LNCAP (cell line): ENCODE measurements around the gene GCNA.

Experiments used
- TF ChIP-seq, protein P1 (sequence below): fragments of 450-650 bp; IDR thresholded peaks from 2 replicates; pipeline ENCODE4 v1.5.1; 2017; ENCODE audit warnings: mild to moderate bottlenecking

GCNA gene

DNA sequence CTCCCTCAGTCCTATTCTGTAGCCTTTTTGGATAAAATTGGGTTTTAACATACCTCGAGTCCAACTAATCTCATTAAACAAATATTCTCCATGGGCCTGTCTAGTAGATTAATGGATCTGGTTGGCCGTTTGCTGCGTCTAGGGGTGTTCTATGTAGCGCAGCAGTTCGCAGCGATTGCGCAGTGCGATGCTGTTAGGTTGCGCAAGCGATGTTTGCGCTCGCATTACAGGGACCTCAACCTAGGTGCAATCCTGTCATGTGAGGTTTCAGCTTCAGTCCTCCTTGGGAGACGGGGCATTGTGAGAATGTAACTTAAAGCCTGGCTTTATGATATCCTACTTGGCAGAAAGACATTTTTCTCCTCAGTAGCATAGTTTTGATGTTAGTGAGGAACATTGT is 31.4 kb upstream of the GCNA start:
- TF ChIP-seq, protein P1, sequence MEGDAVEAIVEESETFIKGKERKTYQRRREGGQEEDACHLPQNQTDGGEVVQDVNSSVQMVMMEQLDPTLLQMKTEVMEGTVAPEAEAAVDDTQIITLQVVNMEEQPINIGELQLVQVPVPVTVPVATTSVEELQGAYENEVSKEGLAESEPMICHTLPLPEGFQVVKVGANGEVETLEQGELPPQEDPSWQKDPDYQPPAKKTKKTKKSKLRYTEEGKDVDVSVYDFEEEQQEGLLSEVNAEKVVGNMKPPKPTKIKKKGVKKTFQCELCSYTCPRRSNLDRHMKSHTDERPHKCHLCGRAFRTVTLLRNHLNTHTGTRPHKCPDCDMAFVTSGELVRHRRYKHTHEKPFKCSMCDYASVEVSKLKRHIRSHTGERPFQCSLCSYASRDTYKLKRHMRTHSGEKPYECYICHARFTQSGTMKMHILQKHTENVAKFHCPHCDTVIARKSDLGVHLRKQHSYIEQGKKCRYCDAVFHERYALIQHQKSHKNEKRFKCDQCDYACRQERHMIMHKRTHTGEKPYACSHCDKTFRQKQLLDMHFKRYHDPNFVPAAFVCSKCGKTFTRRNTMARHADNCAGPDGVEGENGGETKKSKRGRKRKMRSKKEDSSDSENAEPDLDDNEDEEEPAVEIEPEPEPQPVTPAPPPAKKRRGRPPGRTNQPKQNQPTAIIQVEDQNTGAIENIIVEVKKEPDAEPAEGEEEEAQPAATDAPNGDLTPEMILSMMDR, result no peak

DNA sequence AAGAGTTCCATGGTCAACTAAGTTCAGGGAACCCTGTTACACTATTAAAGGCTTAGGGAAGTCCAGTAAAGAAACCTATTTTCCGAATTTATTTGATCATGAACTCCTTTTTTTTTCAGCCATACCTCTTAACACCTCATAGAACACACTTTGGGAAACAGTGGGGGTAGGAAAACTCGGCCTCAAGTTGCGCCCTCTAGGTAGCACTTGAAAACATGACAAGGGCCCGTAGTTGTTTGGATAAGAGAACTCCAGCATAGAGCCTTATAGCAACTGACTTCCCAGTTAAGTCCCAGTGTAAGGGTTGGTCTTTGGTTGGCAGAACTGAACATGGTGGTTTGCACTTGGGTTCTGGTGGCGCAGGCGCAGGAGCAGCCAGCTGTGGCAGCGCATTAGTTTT is 30.9 kb upstream of the GCNA start:
- TF ChIP-seq, protein P1, result no peak

DNA sequence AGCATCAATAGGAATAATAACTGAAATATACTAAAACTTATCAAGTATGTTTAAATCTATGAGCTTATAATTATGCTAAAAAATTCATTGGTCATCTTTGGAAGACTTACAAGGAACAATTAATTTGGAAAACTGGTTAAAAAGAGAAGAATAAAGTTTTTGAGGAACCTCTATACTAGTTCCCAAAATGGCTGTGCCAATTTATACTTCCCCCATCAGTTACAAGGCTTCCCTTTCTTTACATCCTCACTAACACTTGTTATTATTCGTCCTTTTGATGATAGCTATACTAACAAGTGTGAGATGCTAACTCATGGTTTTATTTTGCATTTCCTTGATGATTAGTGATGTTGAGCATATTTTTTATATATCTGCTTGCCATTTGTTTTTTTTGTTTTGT is 28.3 kb upstream of the GCNA start:
- TF ChIP-seq, protein P1, result no peak

DNA sequence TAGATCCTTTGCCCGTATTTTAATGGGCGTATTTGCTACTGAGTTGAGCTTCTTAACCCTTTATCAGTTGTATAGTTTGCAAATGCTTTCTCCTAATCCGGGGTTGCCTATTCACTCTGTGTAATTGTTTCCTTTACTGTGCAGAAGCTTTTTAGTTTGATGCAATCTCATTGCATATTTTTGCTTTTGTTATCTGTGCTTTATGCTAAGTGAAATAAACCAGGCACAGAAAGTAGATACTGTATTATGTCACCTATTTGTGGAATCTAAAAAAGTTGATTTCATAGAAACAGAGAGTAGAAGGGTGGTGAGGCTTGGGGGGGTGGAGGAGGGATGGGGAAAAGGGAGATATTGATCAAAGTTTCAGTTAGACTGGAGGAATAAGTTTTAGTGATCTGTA is 27.7 kb upstream of the GCNA start:
- TF ChIP-seq, protein P1, result no peak

DNA sequence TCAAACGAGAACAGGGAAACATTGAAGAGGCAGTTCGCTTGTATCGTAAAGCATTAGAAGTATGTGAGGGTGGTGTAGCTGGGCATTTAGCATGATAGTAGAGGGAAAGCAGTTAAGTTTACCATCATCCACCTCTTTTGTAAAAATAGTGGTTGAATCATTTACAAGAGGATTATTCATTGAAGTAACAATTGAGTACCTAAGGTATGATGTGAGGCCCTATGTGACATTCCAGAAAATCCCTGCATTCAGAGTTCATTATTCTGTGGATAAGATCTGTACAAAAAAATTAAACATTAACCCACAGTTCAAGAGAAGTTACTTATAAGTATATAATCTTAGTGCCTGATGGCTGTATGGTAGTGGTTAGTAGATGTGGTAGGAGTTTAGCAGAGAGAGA is 22.2 kb upstream of the GCNA start:
- TF ChIP-seq, protein P1, result no peak

DNA sequence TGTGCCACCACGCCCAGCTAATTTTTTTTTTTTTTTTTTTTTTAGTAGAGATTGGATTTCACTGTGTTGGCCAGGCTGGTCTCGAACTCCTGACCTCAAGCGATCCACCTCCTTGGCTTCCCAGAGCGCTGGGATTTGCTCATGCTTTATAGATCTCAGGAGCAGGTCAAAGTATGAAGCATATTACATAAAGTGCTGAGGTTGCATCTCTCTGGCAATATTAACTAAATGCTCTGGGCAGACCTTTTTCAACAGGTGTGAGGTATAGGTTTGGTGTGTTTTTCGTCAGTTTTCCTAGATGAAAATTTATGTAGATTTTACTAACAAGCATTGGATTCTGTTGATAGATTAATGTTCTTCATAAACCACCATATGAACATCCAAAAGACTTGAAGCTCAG is 19.3 kb upstream of the GCNA start:
- TF ChIP-seq, protein P1, result no peak

DNA sequence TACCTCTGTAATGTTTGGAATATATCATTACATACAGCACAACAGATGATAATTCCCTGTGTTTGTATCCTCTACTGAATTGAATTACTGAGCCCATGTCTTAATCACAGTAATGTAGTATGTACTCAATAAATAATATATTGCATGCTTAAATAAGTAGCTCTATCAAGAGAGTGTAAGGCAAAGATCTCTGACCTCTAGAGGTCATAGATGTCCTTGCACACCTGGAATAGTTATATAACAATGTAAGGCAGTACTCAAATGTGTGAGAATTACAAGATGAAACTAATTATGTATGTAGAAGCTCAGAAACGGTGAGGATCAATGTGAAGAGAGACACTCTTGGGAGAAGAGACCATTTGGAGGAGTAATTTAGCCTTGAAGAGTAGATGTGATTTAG is 14.3 kb upstream of the GCNA start:
- TF ChIP-seq, protein P1, result no peak

DNA sequence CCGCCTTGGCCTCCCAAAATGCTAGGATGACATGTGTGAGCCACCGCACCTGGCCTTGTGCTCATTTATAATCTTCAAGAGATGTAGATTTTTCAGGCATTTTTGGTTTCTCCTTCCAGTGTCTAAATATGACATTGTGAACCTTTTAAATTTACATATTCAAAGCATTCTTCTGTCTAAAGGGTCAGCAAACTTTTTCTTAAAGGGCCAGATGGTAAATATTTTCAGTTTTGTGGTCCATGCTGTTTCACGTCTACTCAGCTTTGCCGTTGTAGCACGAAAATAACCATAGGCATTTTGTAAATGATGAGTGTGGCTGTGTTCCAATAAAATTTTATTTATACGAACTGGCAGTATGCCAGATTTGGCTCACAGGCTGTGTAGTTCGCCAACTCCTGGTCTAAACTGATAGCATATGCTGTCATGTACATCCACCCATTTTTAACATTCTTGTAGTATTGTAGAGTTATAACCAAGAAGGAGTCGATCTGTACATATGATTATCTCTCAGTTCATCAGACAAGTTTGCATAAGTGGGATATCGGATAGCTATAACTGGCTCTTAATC is 12.7 kb upstream of the GCNA start:
- TF ChIP-seq, protein P1, result no peak
